HEK293 (cell line): ENCODE data around the gene MIER3.
"Not testable (repeated sequence)": the region's sequence is repeated elsewhere in the genome, so short reads cannot be mapped to it uniquely, and the experiment has no call there.

Experiments
- KLF9 ChIP-seq: fragments of 450-650 bp; formaldehyde crosslinking; IDR thresholded peaks from 2 replicates; pipeline ENCODE4 v1.5.1; 2016; ENCODE audit warnings: missing biosample characterization, missing genetic modification characterization, low read depth
- ZNF274 ChIP-seq, 2 experiments: fragments of 200-500 bp in 1 of 2; fragments of 450-650 bp in 1 of 2; sonication (Bioruptor generic) in 1 of 2; formaldehyde crosslinking in 1 of 2; IDR thresholded peaks; 2 replicates each; pipeline versions ENCODE4 v1.5.1 to v1.6.1; 2014 to 2016; ENCODE audit warnings: borderline replicate concordance in 1 of 2, inconsistent platforms in 1 of 2, low read length in 1 of 2, missing biosample characterization in 1 of 2, missing genetic modification characterization in 1 of 2
- TF ChIP-seq, protein P1 (sequence below): fragments of 450-650 bp; formaldehyde crosslinking; IDR thresholded peaks from 2 replicates; pipeline ENCODE4 v1.5.1; 2017; ENCODE audit warnings: missing biosample characterization, missing genetic modification characterization

DNA sequence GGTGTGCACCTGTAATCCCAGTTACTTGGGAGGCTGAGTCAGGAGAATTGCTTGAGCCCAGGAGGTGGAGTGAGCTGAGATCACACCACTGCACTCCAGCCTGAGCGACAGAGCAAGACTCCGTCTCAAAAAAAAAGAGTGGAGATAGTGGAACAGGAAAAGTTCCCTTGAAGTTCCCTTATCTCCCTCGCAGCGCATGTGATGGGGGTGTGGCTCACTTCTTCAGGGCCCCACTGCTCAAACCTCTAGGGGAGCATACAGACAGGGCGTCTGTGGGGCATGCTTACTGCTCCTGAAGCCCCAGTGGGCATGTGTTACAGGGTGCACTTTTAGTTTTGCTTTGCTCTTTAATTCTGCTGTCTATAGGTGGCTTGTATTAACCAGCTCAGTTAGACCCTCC, 27.6 kb upstream of the MIER3 start:
- TF ChIP-seq KLF9 (tag by site-specific recombination); ZNF274 (IDR thresholded peaks at IDR 0.05; ENCODE audit: low read length); ZNF274 (tag by site-specific recombination; IDR thresholded peaks at IDR 0.05; ENCODE audit: borderline replicate concordance): not testable (repeated sequence)
- TF ChIP-seq, protein P1, sequence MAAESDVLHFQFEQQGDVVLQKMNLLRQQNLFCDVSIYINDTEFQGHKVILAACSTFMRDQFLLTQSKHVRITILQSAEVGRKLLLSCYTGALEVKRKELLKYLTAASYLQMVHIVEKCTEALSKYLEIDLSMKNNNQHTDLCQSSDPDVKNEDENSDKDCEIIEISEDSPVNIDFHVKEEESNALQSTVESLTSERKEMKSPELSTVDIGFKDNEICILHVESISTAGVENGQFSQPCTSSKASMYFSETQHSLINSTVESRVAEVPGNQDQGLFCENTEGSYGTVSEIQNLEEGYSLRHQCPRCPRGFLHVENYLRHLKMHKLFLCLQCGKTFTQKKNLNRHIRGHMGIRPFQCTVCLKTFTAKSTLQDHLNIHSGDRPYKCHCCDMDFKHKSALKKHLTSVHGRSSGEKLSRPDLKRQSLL (tag by site-specific recombination), result not testable (repeated sequence)
